Dendritic cell treated with granulocyte-macrophage colony-stimulating factor and Interleukin-4, amounts not matched to agents 40 ng/mL and 50 ng/mL, for 4 days (primary cell): ENCODE data around the gene PCDHAC1.

Experiments used
- H3K27ac Mint-ChIP-seq: one replicate; pipeline ENCODE4 v1.8.0; 2022; ENCODE audit warnings: mild to moderate bottlenecking, mixed read lengths
- H3K27me3 Mint-ChIP-seq: one replicate; pipeline ENCODE4 v1.8.0; 2022; ENCODE audit warnings: mild to moderate bottlenecking, mixed read lengths
- H3K36me3 Mint-ChIP-seq: one replicate; pipeline ENCODE4 v1.8.0; 2022; ENCODE audit warnings: low read depth, mixed read lengths
- H3K4me1 Mint-ChIP-seq: one replicate; pipeline ENCODE4 v1.8.0; 2022; ENCODE audit warnings: low read depth, mixed read lengths
- H3K4me3 Mint-ChIP-seq: one replicate; pipeline ENCODE4 v1.8.0; 2022; ENCODE audit warnings: mild to moderate bottlenecking, moderate library complexity, mixed read lengths
- H3K9me3 Mint-ChIP-seq: one replicate; pipeline ENCODE4 v1.8.0; 2022; ENCODE audit warnings: mixed read lengths
- intact Hi-C: fragments of 100-400 bp; cut with micrococcal nuclease; formaldehyde crosslinking; loops from one replicate; pipeline ENCODE4 v1.15.0; 2022

PCDHAC1 gene

GRCh38 chr5:140946578-140946977, 20.5 kb downstream of the PCDHAC1 start:
- intact Hi-C loops, result no loop called here
- no peaks in the 10 kb centered on the region for H3K36me3 Mint-ChIP-seq
- H3K9me3 Mint-ChIP-seq, result peaks cover 30% of the 10 kb centered on the region
- H3K4me1 Mint-ChIP-seq, result no peaks in the 10 kb centered on the region
- H3K27me3 Mint-ChIP-seq, result no peaks in the 10 kb centered on the region
- H3K4me3 Mint-ChIP-seq, result no peak overlapping the region
- no peak overlapping the region for H3K27ac Mint-ChIP-seq

GRCh38 chr5:140951636-140952035, 25.5 kb downstream of the PCDHAC1 start:
- Mint-ChIP-seq H3K27me3 (no peaks in the 10 kb centered on the region), H3K4me1 (no peaks in the 10 kb centered on the region), H3K36me3 (no peaks in the 10 kb centered on the region), H3K4me3 (no peak overlapping the region), H3K27ac (no peak overlapping the region), H3K9me3 (peaks cover 31% of the 10 kb centered on the region)
- intact Hi-C loops, result no loop called here

- Mint-ChIP-seq H3K36me3 (no peaks in the 10 kb centered on the region), H3K4me1 (no peaks in the 10 kb centered on the region), H3K9me3 (peaks cover 31% of the 10 kb centered on the region), H3K4me3 (no peak overlapping the region), H3K27ac (no peak overlapping the region), H3K27me3 (no peaks in the 10 kb centered on the region)
- intact Hi-C loops, result no loop called here
These were observed 27.1 kb downstream of the PCDHAC1 start for GRCh38 chr5:140953234-140953633.

DNA sequence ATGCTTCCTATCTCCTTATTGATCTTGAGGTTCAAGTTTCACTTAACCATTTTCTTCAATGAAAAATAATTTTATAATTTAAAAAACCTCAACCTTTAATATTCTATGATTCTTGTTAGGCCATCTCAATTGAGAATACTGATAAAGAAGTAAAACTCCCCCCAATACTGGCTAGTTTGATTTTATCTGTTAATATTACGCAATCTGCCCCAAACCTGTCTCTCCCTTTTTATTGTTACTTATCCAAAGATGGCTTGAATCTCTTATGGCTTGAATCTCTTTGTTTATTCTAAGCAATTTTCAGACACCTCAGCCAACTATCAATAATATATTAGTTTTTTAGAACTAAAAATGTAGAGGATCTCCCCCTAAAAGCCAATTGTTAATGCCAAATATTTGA, 36.1 kb downstream of the PCDHAC1 start:
- peaks cover 26% of the 10 kb centered on the region for H3K27me3 Mint-ChIP-seq
- intact Hi-C loops, result no loop called here
- no peaks in the 10 kb centered on the region for H3K36me3 Mint-ChIP-seq
- no peaks in the 10 kb centered on the region for H3K9me3 Mint-ChIP-seq
- H3K4me1 Mint-ChIP-seq, result no peaks in the 10 kb centered on the region
- H3K27ac Mint-ChIP-seq, result no peak overlapping the region
- H3K4me3 Mint-ChIP-seq, result no peak overlapping the region

GRCh38 chr5:140964356-140964755, 38.3 kb downstream of the PCDHAC1 start:
- Mint-ChIP-seq H3K4me3 (no peak overlapping the region), H3K27me3 (peaks cover 35% of the 10 kb centered on the region), H3K27ac (no peak overlapping the region), H3K36me3 (no peaks in the 10 kb centered on the region), H3K9me3 (no peaks in the 10 kb centered on the region), H3K4me1 (no peaks in the 10 kb centered on the region)
- intact Hi-C loops, result no loop called here

GRCh38 chr5:140965905-140966292, 39.8 kb downstream of the PCDHAC1 start:
- Mint-ChIP-seq H3K4me3 (no peak overlapping the region), H3K27me3 (peaks cover 35% of the 10 kb centered on the region), H3K27ac (no peak overlapping the region), H3K4me1 (no peaks in the 10 kb centered on the region), H3K9me3 (no peaks in the 10 kb centered on the region), H3K36me3 (no peaks in the 10 kb centered on the region)
- intact Hi-C loops, result no loop called here

- Mint-ChIP-seq H3K27me3 (peaks cover 35% of the 10 kb centered on the region), H3K9me3 (no peaks in the 10 kb centered on the region), H3K27ac (no peak within 1 kb of the TSS), H3K4me3 (no peak within 1 kb of the TSS), H3K36me3 (no peaks in the 10 kb centered on the region), H3K4me1 (no peaks in the 10 kb centered on the region)
- intact Hi-C loops, result no loop called here
These were observed 40.5 kb downstream of the PCDHAC1 start, which contains the start of gene PCDHAC2 for GRCh38 chr5:140966293-140967225. Gene PCDHAC2 (plus strand): TSS chr5:140966476. CDS start chr5:140966767, 291 bp downstream.

GRCh38 chr5:140967226-140967893, 41.3 kb downstream of the PCDHAC1 start:
- H3K27ac Mint-ChIP-seq, result no peak overlapping the region

GRCh38 chr5:140969880-140970279, 43.8 kb downstream of the PCDHAC1 start:
- Mint-ChIP-seq H3K27ac (no peak overlapping the region), H3K36me3 (no peaks in the 10 kb centered on the region), H3K9me3 (no peaks in the 10 kb centered on the region), H3K4me3 (no peak overlapping the region), H3K4me1 (no peaks in the 10 kb centered on the region), H3K27me3 (peaks cover 29% of the 10 kb centered on the region)
- intact Hi-C loops, result no loop called here

More at GRCh38 chr5:140967226-140967893, 41.3 kb downstream of the PCDHAC1 start:
- no peak overlapping the region for H3K4me3 Mint-ChIP-seq
- intact Hi-C loops, result no loop called here
- H3K27me3 Mint-ChIP-seq, result peaks cover 35% of the 10 kb centered on the region
- H3K9me3 Mint-ChIP-seq, result no peaks in the 10 kb centered on the region
- H3K4me1 Mint-ChIP-seq, result no peaks in the 10 kb centered on the region
- H3K36me3 Mint-ChIP-seq, result no peaks in the 10 kb centered on the region

DNA sequence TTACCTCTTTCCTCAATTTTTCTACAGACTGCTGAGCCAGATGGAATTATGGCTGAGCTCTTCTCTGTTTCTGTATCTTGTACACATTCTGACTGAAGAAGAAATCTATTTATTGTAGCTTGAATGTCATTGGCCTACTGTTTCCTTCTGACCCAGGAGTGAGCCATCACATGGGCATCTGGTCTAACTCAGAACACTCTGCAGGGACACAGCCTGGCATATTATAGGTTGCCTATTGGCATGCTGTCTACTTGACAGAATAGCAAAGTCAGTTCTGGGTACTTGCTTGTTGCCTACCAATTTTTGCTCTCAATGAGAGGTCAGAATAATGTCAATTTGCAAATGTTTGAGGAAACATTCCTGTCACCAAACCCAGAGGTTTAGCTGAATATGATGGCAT, 47.5 kb downstream of the PCDHAC1 start:
- H3K27ac Mint-ChIP-seq, result no peak overlapping the region
- intact Hi-C loops, result no loop called here
- H3K4me3 Mint-ChIP-seq, result no peak overlapping the region
- H3K36me3 Mint-ChIP-seq, result no peaks in the 10 kb centered on the region
- no peaks in the 10 kb centered on the region for H3K9me3 Mint-ChIP-seq
- H3K27me3 Mint-ChIP-seq, result no peaks in the 10 kb centered on the region
- no peaks in the 10 kb centered on the region for H3K4me1 Mint-ChIP-seq

DNA sequence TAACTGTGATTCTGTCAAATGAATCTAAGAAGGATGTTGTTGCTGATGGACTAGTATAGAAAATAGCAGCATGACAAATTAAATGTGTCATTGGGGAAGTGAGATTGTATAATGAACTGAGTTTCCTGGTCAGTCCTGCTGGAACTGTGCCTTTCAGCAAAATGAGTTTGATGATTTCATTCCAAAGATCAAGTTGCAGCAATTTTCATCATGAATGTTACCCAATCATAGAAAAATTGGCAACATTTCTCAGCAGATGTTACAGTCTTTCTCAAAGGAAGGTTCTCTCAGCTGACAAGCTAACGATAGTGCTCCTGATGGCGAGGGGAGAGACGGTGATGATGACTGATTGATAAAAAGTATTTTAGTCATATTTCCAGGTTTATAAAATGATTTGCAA, 50.9 kb downstream of the PCDHAC1 start:
- no peaks in the 10 kb centered on the region for H3K27me3 Mint-ChIP-seq
- peaks cover 8% of the 10 kb centered on the region for H3K9me3 Mint-ChIP-seq
- H3K36me3 Mint-ChIP-seq, result no peaks in the 10 kb centered on the region
- H3K4me1 Mint-ChIP-seq, result no peaks in the 10 kb centered on the region
- no peak overlapping the region for H3K4me3 Mint-ChIP-seq
- no peak overlapping the region for H3K27ac Mint-ChIP-seq
- intact Hi-C loops, result no loop called here

DNA sequence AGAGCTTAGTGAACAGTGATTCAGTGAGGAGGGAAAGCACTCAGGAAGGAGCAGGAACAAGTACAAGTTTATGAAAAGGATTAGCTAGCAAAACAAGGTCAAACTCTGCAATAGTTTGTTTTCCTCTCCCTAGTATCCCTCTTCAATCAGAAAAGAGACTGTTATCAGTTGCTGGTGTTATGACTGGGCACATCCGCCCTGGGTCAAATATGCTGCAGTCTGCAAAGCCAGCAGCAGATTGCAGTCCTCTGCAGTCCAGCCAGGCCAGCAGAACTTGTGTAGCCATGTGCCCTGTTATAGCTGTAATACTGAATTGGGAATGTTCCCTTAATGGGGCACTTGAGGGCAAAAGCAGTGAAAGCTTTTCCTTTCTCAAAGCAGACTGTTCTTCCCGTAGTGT, 52.2 kb downstream of the PCDHAC1 start:
- Mint-ChIP-seq H3K27me3 (no peaks in the 10 kb centered on the region), H3K4me1 (no peaks in the 10 kb centered on the region), H3K9me3 (peaks cover 17% of the 10 kb centered on the region), H3K4me3 (no peak overlapping the region), H3K27ac (no peak overlapping the region), H3K36me3 (no peaks in the 10 kb centered on the region)
- intact Hi-C loops, result no loop called here

DNA sequence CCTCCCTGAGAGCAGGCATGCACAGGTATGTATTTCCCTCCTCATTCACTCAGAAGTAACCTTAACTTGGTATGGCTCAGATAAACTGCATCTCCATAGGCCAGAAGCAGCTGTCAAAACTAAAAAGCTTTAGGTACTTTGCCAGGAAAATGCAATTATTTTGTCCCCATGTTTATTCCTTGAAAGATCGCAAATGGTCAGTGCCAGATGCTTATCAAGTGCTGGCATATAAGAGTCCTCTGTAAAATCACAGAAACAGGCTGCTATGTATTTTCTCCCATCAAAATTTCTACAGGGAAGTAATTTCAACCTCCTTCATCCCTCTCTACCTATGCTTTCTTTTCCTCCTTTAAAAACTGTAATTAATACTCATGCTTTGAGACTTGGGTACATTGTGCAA, 52.9 kb downstream of the PCDHAC1 start:
- no peak overlapping the region for H3K4me3 Mint-ChIP-seq
- intact Hi-C loops, result no loop called here
- no peak overlapping the region for H3K27ac Mint-ChIP-seq
- H3K36me3 Mint-ChIP-seq, result no peaks in the 10 kb centered on the region
- no peaks in the 10 kb centered on the region for H3K4me1 Mint-ChIP-seq
- peaks cover 17% of the 10 kb centered on the region for H3K9me3 Mint-ChIP-seq
- H3K27me3 Mint-ChIP-seq, result no peaks in the 10 kb centered on the region
